ENCODE measurements around the gene MRNIP. TPM values are rescaled to one million over a fixed set of nuclear protein-coding genes. Genes with fewer than 3 reads are reported as not detected.

Gene MRNIP
- polyA plus RNA-seq, 4 donors = 29.6 to 36.5 (median 30.9) TPM

DNA sequence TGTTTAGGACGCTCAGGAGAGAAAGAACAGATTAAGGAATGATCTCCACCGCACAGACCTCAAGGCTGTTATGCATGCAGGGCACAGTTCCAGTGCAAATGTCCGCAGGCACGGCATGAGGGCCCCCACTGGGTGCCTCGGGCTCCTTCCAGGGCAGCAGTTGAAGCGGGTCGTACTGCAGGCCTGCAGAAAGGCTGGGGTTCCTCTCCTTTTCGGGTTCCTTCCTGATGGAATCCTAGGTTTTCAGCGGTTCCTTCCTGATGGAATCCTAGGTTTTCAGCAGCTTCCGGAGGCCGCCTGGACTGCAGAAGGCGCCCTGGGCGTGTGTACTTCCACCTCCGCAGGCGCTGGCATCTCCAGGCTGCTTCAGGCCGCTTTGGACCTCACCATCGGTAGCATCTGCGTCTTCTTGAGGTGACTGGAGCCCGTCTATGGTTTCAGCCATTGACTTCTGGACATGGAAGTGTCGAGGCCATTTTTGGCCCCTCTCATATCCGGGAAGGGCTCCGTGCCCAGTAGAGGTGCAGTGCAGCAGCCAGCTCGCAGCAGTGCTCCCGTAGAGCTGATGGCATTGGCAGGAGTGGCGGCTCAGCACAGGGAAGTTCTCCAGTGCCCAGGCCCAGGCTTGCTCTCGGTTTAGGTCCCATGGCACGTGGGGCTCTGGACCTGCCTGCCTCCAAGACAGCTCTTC, 46.3 kb downstream of the MRNIP start:
- no peak for DNase-seq (ENCODE audit: low read depth in 4 of 4, low spot score in 3 of 4)

DNA sequence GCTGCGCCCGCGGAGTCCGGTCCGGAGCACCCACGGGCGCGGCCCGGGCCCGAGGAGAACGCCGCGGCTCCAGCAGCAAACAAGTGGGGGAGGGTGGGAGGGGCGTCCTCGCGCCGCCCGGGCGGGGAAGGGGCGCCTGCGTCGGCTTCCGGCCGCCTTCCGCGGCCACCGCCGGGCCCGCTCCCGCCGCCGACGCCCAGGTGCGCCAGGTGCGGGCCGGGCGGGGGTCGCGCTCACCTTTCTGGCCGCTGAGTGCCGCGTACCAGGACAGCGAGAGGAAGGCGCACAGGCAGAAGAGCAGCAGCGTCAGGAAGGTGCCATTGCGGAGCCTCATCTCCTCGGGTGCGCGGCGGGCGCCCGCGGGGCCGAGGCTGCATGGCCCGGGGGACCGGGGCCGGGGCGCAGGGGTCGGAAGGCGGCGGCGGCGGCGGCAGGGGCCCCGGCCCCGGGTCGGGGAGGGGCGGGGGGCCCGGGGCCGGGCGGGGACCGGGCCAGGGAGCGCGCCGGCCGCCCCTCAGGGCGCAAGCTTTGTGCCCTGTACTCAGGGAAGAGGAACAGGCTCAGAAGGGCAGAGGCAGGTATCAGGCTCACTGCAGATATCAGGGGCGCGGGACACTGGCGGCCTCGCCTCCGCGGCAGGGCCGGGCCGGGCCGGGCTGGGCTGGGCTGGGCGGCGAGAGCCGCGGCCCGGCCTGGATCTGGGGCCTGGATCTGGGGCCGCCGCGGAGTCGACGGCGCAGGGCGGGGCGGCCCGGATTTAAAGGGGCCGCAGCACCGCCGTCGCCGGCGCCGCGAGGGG, 52.2 kb downstream of the MRNIP start, which contains the start of gene MGAT4B:
MGAT4B (minus strand) TSS at position 617 of the 799 bp plus-strand sequence; CDS start at position 334, 283 bp downstream.
- peak in 1 of 4 donors; percentile 56 for DNase-seq (ENCODE audit: low read depth in 4 of 4, low spot score in 3 of 4)

DNA sequence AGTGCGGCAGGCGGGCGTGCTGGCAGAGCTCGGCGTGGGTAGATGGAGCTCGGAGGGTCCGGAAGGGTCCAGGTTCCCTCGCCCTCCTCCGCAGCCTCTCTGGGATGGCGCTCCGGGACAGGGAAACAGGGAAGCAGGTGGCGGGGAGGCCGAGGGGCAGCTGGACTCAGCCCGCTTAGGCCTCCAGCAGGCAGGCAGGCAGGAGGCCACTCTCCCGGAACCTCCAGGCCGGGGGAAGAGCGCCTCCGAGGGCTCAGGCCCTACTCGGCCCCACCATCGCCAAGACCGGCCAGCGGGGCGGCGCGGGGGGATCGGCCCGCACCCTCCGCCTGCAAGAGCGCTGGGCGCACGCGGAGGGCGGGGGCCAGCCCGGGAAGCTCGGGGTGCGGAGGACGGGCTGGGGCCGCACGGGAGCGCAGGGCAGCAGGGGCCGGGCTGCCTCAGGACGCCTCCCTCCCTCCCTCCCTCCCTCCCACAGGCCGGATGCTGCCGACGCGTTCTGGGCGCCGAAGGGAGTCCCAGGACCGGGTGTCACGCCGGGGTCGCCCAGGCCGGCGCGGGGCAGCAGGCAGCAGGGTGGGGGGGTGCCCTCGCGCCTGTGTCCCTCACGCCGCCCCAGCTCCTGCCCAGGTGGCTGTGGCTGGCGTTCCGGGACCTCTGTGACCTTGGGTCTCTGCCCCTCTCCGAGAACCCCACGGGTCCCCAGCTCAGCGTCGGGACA, 52.9 kb downstream of the MRNIP start:
- no peak for DNase-seq (ENCODE audit: low read depth in 4 of 4, low spot score in 3 of 4)

GRCh38 chr5:179805070-179805528, 53.5 kb downstream of the MRNIP start:
- DNase-seq (ENCODE audit: low read depth in 4 of 4, low spot score in 3 of 4) = no peak

GRCh38 chr5:179804555-179804947, 54.1 kb downstream of the MRNIP start:
- DNase-seq (ENCODE audit: low read depth in 4 of 4, low spot score in 3 of 4) = no peak

DNA sequence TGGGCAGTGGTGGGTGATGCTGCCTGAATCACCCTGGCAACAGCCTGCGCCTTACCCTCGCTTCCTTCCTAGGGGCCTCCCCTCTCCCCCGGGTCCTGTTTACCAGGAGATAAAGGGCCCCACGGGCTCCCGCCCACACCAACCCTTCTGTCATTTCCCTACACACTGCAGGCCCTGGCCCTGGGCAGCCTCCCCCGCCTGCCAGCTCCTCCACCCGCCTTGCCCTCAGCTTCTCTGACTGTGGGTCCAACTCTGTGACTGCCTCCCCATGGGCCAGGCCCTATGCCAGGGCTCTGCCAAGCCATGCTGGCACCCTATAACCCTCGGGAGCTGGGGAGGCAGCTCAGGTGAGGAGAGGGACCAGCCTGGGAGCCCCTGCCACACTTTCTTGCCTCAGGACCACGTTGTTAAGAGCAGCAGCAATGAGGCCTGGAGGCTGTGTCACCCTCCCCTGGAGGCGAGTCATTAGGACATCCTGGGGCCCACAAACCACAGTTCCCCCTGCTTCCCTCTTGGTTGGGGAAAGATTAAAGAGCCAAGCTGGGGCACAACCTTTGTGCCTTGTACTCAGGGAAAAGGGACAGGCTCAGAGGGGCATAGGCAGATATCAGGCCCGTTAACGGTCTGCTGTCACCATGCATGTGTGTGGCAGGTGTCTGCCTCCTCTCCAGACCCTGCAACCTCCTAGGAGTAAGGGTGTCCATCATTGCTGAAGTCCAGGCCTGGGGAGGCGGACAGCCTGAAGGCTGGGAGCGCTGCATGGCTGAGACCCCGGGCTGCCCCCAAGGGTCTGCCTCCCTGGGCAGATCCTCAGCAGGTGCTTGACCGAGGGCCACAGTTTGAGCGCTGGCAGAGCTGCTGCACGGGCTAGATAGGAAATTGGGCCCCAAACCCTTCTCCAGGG, 54.7 kb downstream of the MRNIP start:
- no peak for DNase-seq (ENCODE audit: low read depth in 4 of 4, low spot score in 3 of 4)

DNA sequence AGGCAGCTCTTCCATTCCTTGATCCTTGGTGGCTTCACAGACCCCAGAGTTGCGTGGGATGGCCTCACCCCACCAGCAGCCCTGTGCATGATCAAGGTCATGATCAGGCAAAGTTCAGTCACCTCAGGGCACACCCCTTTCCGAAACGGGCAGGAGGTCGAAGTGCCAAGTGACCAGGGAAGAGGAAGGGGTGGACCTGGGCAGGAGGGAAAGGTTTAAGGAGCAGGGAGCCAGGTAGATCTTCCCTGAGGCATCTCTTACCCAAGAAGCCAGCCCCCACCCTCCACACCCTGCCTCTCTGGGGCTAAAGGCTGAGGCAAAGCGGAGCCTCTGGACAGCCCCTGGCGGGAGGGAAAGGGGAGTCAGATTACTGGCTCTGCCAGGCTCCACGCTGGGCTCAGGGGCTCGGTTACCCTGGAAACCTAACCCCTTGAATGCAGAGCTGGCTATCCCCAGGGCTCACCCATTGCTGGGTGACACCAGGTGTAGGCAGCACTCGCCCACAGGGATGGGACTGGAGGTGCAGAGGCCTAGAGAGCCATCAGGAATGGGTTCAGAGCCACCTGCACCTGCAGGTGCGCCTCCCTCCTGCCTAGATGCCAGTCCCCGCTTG, 55.6 kb downstream of the MRNIP start:
- no peak for DNase-seq (ENCODE audit: low read depth in 4 of 4, low spot score in 3 of 4)

DNA sequence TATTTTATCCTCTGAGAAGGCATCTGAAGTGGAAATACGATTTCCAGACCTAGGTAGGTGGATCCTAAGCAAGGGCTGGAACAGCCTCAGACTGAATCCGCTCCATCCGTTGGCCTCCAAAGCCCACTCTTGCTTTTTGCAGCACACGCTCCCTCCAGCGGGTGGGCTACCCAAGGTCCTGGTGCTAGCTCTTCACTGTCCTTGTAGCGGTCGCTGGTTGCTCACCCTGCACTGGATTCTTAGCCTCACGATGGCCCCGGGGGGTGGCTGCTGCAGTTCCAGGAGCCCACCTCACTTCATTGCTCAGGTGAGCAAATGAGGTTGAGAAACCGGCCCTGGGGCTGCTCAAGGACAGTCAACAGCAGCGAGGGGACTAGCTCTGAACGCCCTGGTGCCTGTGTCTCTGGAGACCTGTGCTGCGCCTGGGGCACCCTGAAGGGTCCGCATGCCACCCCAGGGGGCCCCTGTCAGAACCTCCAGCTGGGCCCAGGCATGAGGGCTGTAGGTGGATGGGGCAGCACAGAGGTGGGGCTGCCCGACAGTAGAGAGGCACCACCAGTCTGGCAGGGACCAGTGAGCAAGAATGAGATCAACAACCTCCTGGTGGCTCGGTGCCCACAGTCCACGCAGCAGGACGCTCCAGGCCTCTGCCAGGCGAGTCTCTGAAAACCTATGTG, 56.3 kb downstream of the MRNIP start:
- no peak for DNase-seq (ENCODE audit: low read depth in 4 of 4, low spot score in 3 of 4)

- DNase-seq (ENCODE audit: low read depth in 4 of 4, low spot score in 3 of 4) = no peak
Measured at GRCh38 chr5:179801304-179802206, 57.1 kb downstream of the MRNIP start.

DNA sequence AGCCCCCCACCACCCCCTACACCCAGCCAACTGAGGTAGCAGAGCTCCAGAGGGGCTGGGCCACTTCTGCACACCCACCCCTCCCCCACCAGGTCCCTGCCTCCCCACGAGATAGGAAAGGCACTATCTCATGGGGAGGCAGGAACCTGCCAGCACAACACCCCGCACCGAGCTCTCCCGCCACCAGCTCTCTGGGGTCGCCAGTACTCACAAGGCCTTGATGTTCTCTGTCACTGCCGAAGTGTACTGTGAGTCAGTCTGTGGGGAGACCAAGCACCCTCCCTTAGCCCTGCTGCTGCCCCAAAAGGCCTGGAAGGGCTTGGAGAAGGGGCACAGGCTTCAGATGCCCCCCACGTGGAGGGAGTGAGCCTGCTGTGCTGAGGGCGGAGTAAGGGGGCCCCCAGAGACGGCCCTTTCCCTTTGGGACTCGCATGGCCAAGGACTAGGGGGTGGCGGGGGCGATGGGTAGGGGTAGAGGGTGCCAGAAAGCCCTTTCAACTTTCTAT, 57.9 kb downstream of the MRNIP start:
- no peak for DNase-seq (ENCODE audit: low read depth in 4 of 4, low spot score in 3 of 4)

DNA sequence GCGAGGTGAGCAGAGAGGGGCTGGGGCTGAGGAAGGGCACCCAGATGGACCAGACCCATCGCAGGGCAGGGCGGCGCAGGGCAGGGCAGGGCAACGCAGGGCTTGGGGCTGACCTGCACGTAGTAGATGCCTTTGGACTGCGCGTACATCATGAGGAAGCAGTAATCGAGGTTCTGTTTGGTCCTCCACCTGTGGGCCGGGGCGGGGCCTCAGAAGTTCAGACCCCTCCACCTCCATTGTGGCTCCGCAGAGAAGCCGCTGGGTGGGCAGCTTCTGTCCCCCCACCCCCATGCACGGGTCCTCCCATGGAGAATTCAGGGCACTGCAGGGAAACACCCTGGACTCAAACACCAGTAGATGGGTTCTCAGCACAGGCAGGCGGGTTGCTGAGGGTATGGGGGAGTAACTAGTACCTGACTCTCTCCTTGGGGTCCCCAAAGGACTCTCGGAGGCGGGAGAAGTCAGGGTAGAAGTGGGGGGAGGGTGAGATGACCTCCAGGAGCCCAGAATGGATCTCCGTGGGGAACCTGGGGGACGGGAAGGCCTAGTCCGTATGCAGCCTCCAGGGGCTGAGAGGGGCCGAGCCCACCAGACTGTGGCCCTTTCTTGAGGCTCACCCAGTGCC, 58.4 kb downstream of the MRNIP start:
- no peak for DNase-seq (ENCODE audit: low read depth in 4 of 4, low spot score in 3 of 4)

DNA sequence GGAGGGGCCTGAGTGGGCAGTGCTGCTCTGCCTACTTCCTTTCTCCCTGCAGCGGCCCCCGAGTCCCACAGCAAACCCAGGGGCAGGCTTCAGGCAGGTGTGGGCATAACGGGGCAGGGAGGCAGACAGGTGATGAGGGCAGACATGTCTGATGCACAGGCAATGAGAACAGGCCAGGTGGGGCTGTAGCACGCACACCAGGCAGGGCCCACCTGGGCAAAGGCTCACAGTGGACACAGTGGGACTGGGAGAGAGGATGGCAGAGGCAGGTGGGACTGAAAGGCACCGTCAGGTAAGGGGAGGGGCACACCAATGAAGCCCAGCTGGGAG, 59.0 kb downstream of the MRNIP start:
- no peak for DNase-seq (ENCODE audit: low read depth in 4 of 4, low spot score in 3 of 4)

GRCh38 chr5:179798771-179799643, 59.6 kb downstream of the MRNIP start:
- DNase-seq (ENCODE audit: low read depth in 4 of 4, low spot score in 3 of 4) = no peak

- no peak for DNase-seq (ENCODE audit: low read depth in 4 of 4, low spot score in 3 of 4)
Measured at GRCh38 chr5:179798144-179798770, 60.4 kb downstream of the MRNIP start.

DNA sequence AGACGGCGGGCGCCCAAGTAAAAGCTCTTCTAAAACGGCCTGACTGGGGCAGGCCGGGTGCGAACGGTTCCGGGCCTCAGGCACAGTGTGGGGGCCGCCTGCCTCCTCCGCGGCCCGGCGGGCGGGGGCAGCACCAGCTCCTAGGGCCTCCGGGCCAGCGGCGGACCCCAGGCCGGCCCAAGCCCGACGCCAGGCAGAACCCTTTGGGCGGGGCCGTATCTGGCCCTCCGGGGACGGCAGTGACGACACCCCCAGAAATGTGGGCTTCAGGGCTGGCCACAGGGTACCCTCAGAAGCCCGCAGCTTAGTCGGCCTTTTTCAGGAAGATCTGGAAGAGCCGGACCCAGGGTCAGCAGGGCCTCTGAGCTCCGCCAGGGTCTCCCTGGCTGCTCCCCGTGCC, 60.9 kb downstream of the MRNIP start:
- DNase-seq (ENCODE audit: low read depth in 4 of 4, low spot score in 3 of 4) = no peak

DNA sequence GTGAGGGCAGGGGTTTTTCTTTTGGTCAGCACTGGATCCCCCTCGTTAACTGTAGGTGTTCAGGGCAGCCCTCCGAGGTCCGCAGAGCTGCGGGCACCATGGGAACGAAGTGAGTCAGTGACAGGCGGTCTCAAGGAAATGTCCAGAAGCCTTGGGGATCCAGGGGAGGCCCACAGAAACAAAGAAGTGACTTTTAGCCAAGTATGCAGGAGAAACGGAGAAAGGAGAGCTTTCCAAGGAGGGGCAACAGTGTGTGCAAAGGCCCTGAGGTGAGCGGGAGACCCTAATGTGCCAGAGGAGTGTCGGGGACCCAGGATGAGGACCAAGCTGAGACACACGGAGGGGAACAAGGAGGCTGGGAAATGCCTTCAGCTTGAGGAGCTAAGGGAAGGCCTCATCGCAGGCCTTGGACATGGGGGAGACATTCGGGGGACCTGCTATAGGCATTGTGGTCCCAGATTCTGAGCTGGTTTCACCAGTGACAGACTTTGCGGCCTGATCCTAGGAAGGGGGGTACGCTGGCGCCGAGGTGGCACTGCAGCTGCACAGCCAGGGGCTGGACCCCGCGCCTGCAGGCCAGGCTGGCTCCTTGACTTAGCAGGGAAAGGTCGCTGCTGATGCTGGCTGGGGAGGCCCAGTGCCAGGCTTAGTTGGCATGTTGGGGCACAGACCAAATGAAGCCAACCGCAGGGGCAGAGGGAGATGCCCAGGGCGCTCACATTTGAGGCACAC, 61.6 kb downstream of the MRNIP start:
- no peak for DNase-seq (ENCODE audit: low read depth in 4 of 4, low spot score in 3 of 4)
